Vagina (tissue), 2 donors: ENCODE results near the gene NEDD4L. TPM values are rescaled to one million over a fixed set of nuclear protein-coding genes. Genes with fewer than 3 reads are reported as not detected.

ENCODE experiments used
- DNase-seq, 2 donors: peaks; one replicate each; pipeline ENCODE4 v3.0.0-alpha.2; 2017; ENCODE audit errors: extremely low spot score in 2 of 2
- H3K27ac ChIP-seq: fragments of 200-600 bp; sonication (generic); one replicate; pipeline ENCODE4 v1.5.1; 2019
- H3K27me3 ChIP-seq: fragments of 200-600 bp; sonication (generic); one replicate; pipeline ENCODE4 v1.5.1; 2019
- H3K36me3 ChIP-seq, 2 donors: fragments of 200-600 bp; sonication (generic); one replicate each; pipeline ENCODE4 v1.5.1; 2017 to 2019
- H3K4me1 ChIP-seq: fragments of 200-600 bp; sonication (generic); one replicate; pipeline ENCODE4 v1.5.1; 2019
- H3K4me3 ChIP-seq, 2 donors: fragments of 200-600 bp; sonication (generic); 1 replicate in 1 of 2; 2 replicates in 1 of 2; pipeline ENCODE4 v1.5.1; 2016 to 2019
- H3K9me3 ChIP-seq: fragments of 200-600 bp; sonication (generic); one replicate; pipeline ENCODE4 v1.5.1; 2019
- CTCF ChIP-seq, 3 experiments: fragments of 450-650 bp in 2 of 3; fragments of 200-600 bp in 1 of 3; sonication (generic) in 1 of 3; IDR thresholded peaks; one replicate each; pipeline ENCODE4 v1.5.1; 2017 to 2019; ENCODE audit warnings: antibody characterized with exemption in 3 of 3, mild to moderate bottlenecking in 2 of 3, moderate library complexity in 2 of 3
- POLR2A ChIP-seq, 2 donors: fragments of 450-650 bp; IDR thresholded peaks; one replicate each; pipeline ENCODE4 v1.6.1; 2017; ENCODE audit warnings: antibody characterized with exemption in 2 of 2, mild to moderate bottlenecking in 2 of 2, moderate library complexity in 2 of 2
- POLR2AphosphoS5 ChIP-seq, 2 donors: sonication (generic); formaldehyde crosslinking; IDR thresholded peaks; one replicate each; pipeline ENCODE4 v1.9.0; 2017; ENCODE audit warnings: antibody characterized with exemption in 2 of 2, mild to moderate bottlenecking in 2 of 2, low read depth in 1 of 2; ENCODE audit not compliant: insufficient read depth in 1 of 2
- intact Hi-C: fragments of 100-400 bp; cut with DNase I; formaldehyde crosslinking; loops from one replicate; pipeline ENCODE4 v1.15.1; 2023
- total RNA-seq: library from RNA; depleted of rRNA; stranded (reverse); fragments of >200 nt; gene quantifications from one replicate; pipeline ENCODE4 v1.2.3, GENCODE V29; 2016

Gene NEDD4L
- total RNA-seq, 1 donor from 2014 or later: 42.2 TPM

- H3K4me1 ChIP-seq: peaks cover 15% of the 10 kb centered on the region
- no peaks in the 10 kb centered on the region for H3K9me3 ChIP-seq
- no peak overlapping the region for H3K27ac ChIP-seq
- no peak for DNase-seq
- TF ChIP-seq CTCF (IDR thresholded peaks at IDR 0.05): no peak
- TF ChIP-seq POLR2AphosphoS5 (IDR thresholded peaks at IDR 0.05; ENCODE audit: insufficient read depth in 1 of 2, low read depth in 1 of 2): no peak
- TF ChIP-seq POLR2A (IDR thresholded peaks at IDR 0.05): no peak
- H3K27me3 ChIP-seq: no peaks in the 10 kb centered on the region
- no peak overlapping the region for H3K4me3 ChIP-seq
- no peaks in the 10 kb centered on the region for H3K36me3 ChIP-seq
- intact Hi-C loops: no loop called here
These were observed 359.9 kb downstream of the NEDD4L start for GRCh38 chr18:58403799-58404455.

- peaks cover 15% of the 10 kb centered on the region for H3K4me1 ChIP-seq
- H3K4me3 ChIP-seq: no peak overlapping the region
- TF ChIP-seq POLR2AphosphoS5 (IDR thresholded peaks at IDR 0.05; ENCODE audit: insufficient read depth in 1 of 2, low read depth in 1 of 2) (no peak), CTCF (IDR thresholded peaks at IDR 0.05) (no peak), POLR2A (IDR thresholded peaks at IDR 0.05) (no peak)
- intact Hi-C loops: no loop called here
- no peaks in the 10 kb centered on the region for H3K9me3 ChIP-seq
- H3K27ac ChIP-seq: no peak overlapping the region
- no peaks in the 10 kb centered on the region for H3K27me3 ChIP-seq
- no peaks in the 10 kb centered on the region for H3K36me3 ChIP-seq
- DNase-seq: no peak
These were observed 361.3 kb downstream of the NEDD4L start for GRCh38 chr18:58405107-58405898.

GRCh38 chr18:58407263-58407648 is 363.2 kb downstream of the NEDD4L start:
- H3K4me1 ChIP-seq: peaks cover 9% of the 10 kb centered on the region
- no peak overlapping the region for H3K27ac ChIP-seq
- TF ChIP-seq POLR2AphosphoS5 (IDR thresholded peaks at IDR 0.05; ENCODE audit: insufficient read depth in 1 of 2, low read depth in 1 of 2) (no peak), CTCF (IDR thresholded peaks at IDR 0.05) (no peak), POLR2A (IDR thresholded peaks at IDR 0.05) (no peak)
- no peak overlapping the region for H3K4me3 ChIP-seq
- H3K27me3 ChIP-seq: no peaks in the 10 kb centered on the region
- intact Hi-C loops: no loop called here
- H3K9me3 ChIP-seq: no peaks in the 10 kb centered on the region
- H3K36me3 ChIP-seq: no peaks in the 10 kb centered on the region
- DNase-seq: no peak

GRCh38 chr18:58407649-58408407 is 363.8 kb downstream of the NEDD4L start:
- H3K27me3 ChIP-seq: no peaks in the 10 kb centered on the region
- H3K36me3 ChIP-seq: no peaks in the 10 kb centered on the region
- H3K27ac ChIP-seq: no peak overlapping the region
- TF ChIP-seq POLR2AphosphoS5 (IDR thresholded peaks at IDR 0.05; ENCODE audit: insufficient read depth in 1 of 2, low read depth in 1 of 2) (no peak), POLR2A (IDR thresholded peaks at IDR 0.05) (no peak), CTCF (IDR thresholded peaks at IDR 0.05) (no peak)
- no peak overlapping the region for H3K4me3 ChIP-seq
- peaks cover 5% of the 10 kb centered on the region for H3K4me1 ChIP-seq
- no peak for DNase-seq
- no peaks in the 10 kb centered on the region for H3K9me3 ChIP-seq
- intact Hi-C loops: no loop called here
